Lower leg skin (tissue), 4 donors: ENCODE measurements around the gene FN1. TPM values are rescaled to one million over a fixed set of nuclear protein-coding genes. Genes with fewer than 3 reads are reported as not detected.
"Not testable (repeated sequence)": the region's sequence is repeated elsewhere in the genome, so short reads cannot be mapped to it uniquely, and the experiment has no call there.

Source experiments
- DNase-seq, 2 donors: peaks; one replicate each; pipeline ENCODE4 v3.0.0-alpha.2; 2019; ENCODE audit warnings: low spot score in 2 of 2
- H3K4me3 ChIP-seq: fragments of 200-600 bp; sonication (generic); 2 replicates; pipeline ENCODE4 v1.5.1; 2017; ENCODE audit warnings: mild to moderate bottlenecking, low read depth; ENCODE audit not compliant: poor library complexity, severe bottlenecking
- CTCF ChIP-seq, 3 donors: fragments of 450-650 bp; IDR thresholded peaks; one replicate each; pipeline ENCODE4 v1.5.1; 2016; ENCODE audit warnings: antibody characterized with exemption in 3 of 3, mild to moderate bottlenecking in 3 of 3, moderate library complexity in 2 of 3
- POLR2A ChIP-seq, 2 donors: fragments of 450-650 bp; IDR thresholded peaks; one replicate each; pipeline ENCODE4 v1.6.1; 2016 to 2017; ENCODE audit warnings: antibody characterized with exemption in 2 of 2, mild to moderate bottlenecking in 1 of 2, moderate library complexity in 1 of 2
- WGBS, 2 donors: methylation state at CpG; one replicate each; pipeline ENCODE4 v1.1.5; 2018; 5-methylcytosine and 5-hydroxymethylcytosine counted together
- intact Hi-C: fragments of 100-400 bp; cut with DNase I; formaldehyde crosslinking; loops from one replicate; pipeline ENCODE4 v1.15.0; 2023; ENCODE audit warnings: low total_unique reads
- total RNA-seq, 4 donors: library from RNA; depleted of rRNA; stranded (reverse); fragments of >200 nt; gene quantifications; one replicate each; pipeline ENCODE4 v1.1.0, GENCODE V29; 2016

FN1 gene
- total RNA-seq, 4 donors from 2014 or later: 38.2 to 149 (median 52.8) TPM

- no peak for TF ChIP-seq POLR2A (IDR thresholded peaks at IDR 0.05)
- DNase-seq: no peak
- intact Hi-C loops: no loop called here
- WGBS, 2 donors: 95 to 96% methylated on average over 2 of the region's 2 CpGs
- no peak overlapping the region for H3K4me3 ChIP-seq
These were observed 120.6 kb downstream of the FN1 start for GRCh38 chr2:215315301-215315700.

GRCh38 chr2:215314896-215315295 lies 121.0 kb downstream of the FN1 start:
- no peak for DNase-seq
- 48 to 51% methylated on average over 1 of the region's 1 CpG for WGBS, 2 donors
- intact Hi-C loops: no loop called here

GRCh38 chr2:215313255-215313613 lies 122.6 kb downstream of the FN1 start:
- WGBS, 2 donors: 84 to 85% methylated on average over 4 of the region's 4 CpGs
- intact Hi-C loops: no loop called here
- H3K4me3 ChIP-seq: no peak overlapping the region
- no peak for DNase-seq
- TF ChIP-seq POLR2A (IDR thresholded peaks at IDR 0.05): no peak
- TF ChIP-seq CTCF (IDR thresholded peaks at IDR 0.05): no peak

More at GRCh38 chr2:215314896-215315295, 121.0 kb downstream of the FN1 start:
- TF ChIP-seq CTCF (IDR thresholded peaks at IDR 0.05): no peak
- H3K4me3 ChIP-seq: no peak overlapping the region

- H3K4me3 ChIP-seq: peak within 1 kb of the TSS; percentile 79
- TF ChIP-seq CTCF (IDR thresholded peaks at IDR 0.05) (no peak), POLR2A (IDR thresholded peaks at IDR 0.05) (no peak)
- 0 to 1% methylated on average over 54 to 57 of the region's 64 CpGs for WGBS, 2 donors
- DNase-seq: peak; percentile 95 to 99
- intact Hi-C loops: no loop called here
These were observed 124.1 kb downstream of the FN1 start, which contains the start of gene ATIC for GRCh38 chr2:215311625-215312396. Gene ATIC, plus strand, starts transcription at chr2:215312059. Its CDS starts 84 bp downstream, at chr2:215312143.

- DNase-seq, H3K4me3 ChIP-seq, intact Hi-C loops: not testable (repeated sequence)
- 59 to 61% methylated on average over 13 of the region's 13 CpGs for WGBS, 2 donors
These were observed 124.6 kb downstream of the FN1 start for GRCh38 chr2:215311259-215311624.

Other genes starting within 250 kb of the FN1 start
- 10 to 100 TPM; 29.7 to 48.6 (median 34.6) TPM for gene ATIC, start 124.0 kb downstream of the FN1 start, total RNA-seq